ENCODE measurements around the gene IDNK.

The IDNK gene

DNA sequence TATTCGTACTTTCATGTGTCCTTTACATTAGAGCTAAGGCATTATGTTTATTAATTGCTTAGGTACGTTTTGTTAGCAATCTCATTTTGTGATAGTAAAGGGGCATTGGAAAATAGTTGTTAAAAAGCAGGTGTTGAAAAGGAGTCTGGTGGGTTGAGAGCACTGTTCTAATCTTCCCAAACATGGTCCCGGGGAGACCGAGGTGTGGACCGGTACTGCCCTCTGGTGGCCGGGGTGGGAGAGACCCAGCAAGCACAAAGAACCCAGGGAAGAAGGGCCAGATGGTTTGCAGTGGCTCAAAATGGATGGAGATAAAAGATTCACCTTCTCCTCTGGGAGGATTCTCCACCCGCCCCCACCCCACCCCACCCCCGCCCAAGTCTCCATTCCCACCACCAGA, 26.1 kb downstream of the IDNK start:
- no peak overlapping the region for H3K4me3 ChIP-seq (replicated peaks; ENCODE audit: low read depth, low read length)
- DNase-seq (ENCODE audit: extremely low read depth, insufficient read length), result peak; percentile 34
- peaks cover 4% of the 10 kb centered on the region for H3K36me3 ChIP-seq (ENCODE audit: control insufficient read depth, insufficient read depth, low read length)
- H3K27me3 ChIP-seq (replicated peaks; ENCODE audit: control insufficient read depth, insufficient read depth, low read length), result no peaks in the 10 kb centered on the region
- TF ChIP-seq, protein P1, sequence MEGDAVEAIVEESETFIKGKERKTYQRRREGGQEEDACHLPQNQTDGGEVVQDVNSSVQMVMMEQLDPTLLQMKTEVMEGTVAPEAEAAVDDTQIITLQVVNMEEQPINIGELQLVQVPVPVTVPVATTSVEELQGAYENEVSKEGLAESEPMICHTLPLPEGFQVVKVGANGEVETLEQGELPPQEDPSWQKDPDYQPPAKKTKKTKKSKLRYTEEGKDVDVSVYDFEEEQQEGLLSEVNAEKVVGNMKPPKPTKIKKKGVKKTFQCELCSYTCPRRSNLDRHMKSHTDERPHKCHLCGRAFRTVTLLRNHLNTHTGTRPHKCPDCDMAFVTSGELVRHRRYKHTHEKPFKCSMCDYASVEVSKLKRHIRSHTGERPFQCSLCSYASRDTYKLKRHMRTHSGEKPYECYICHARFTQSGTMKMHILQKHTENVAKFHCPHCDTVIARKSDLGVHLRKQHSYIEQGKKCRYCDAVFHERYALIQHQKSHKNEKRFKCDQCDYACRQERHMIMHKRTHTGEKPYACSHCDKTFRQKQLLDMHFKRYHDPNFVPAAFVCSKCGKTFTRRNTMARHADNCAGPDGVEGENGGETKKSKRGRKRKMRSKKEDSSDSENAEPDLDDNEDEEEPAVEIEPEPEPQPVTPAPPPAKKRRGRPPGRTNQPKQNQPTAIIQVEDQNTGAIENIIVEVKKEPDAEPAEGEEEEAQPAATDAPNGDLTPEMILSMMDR (IDR thresholded peaks at IDR 0.05; ENCODE audit: insufficient read depth, low read length, poor library complexity, severe bottlenecking), result peak; percentile 86

DNA sequence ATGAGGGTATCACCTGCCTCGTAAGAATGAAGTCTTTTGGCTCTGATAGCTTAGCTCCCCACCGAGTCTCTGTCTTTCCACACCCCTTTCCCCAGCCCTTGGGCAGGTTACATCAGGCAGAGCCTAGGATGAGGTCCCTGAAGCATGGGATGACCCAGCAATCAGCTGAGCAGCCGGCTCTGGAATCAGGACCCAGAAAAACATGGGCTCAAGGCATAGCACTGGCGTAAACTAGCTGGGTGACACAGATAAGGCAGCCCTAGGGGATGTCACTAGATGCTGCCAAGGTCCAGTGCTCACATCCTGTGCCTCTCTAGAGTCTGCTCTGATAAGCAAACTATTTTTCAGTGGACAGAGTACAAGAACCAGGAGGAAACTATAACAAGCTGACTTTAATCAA, 26.6 kb downstream of the IDNK start:
- no peak for DNase-seq (ENCODE audit: extremely low read depth, insufficient read length)
- Histone ChIP-seq H3K4me3 (replicated peaks; ENCODE audit: low read depth, low read length) (no peak overlapping the region), H3K27me3 (replicated peaks; ENCODE audit: control insufficient read depth, insufficient read depth, low read length) (no peaks in the 10 kb centered on the region), H3K36me3 (ENCODE audit: control insufficient read depth, insufficient read depth, low read length) (peaks cover 4% of the 10 kb centered on the region)
- TF ChIP-seq, protein P1 (IDR thresholded peaks at IDR 0.05; ENCODE audit: insufficient read depth, low read length, poor library complexity, severe bottlenecking), result no peak

DNA sequence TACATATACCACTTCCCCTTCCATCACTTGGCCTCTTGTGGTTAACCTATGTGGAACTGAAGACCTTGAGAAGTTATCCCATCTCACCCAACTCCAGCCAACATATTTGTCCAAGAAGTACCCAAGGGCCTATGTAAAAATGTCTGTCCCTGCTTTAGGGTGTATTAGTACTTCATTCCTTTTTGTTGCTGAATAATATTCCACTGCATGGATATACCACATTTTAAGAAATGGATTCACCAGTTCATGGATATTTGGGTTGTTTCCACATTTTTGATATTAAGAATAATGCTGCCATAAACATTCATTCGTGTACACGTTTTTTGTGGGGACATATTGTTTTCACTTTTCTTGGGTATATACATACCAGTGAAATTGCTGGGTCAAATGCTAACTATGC, 28.6 kb downstream of the IDNK start:
- no peak overlapping the region for H3K4me3 ChIP-seq (replicated peaks; ENCODE audit: low read depth, low read length)
- no peaks in the 10 kb centered on the region for H3K27me3 ChIP-seq (replicated peaks; ENCODE audit: control insufficient read depth, insufficient read depth, low read length)
- TF ChIP-seq, protein P1 (IDR thresholded peaks at IDR 0.05; ENCODE audit: insufficient read depth, low read length, poor library complexity, severe bottlenecking), result no peak
- peaks cover 4% of the 10 kb centered on the region for H3K36me3 ChIP-seq (ENCODE audit: control insufficient read depth, insufficient read depth, low read length)
- DNase-seq (ENCODE audit: extremely low read depth, insufficient read length), result no peak

DNA sequence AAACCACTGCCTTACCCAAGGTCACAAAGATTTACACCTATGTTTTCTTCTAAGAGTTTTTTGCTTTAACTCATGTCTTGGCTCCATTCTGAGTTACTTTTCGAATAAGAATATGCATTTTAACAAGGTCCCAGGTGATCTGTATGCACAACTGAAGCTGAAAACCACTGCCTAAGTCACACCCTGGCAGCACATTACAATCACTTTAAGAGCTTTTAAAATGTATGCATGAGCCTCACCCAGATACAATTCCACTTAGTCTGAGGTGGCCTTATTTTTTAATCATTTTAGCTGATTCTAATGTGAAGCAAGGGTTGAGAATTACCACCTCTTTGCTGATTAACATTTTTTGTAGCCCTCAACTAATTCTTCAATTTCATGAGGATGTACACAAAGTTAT, 29.5 kb downstream of the IDNK start:
- TF ChIP-seq, protein P1 (IDR thresholded peaks at IDR 0.05; ENCODE audit: insufficient read depth, low read length, poor library complexity, severe bottlenecking), result no peak
- H3K36me3 ChIP-seq (ENCODE audit: control insufficient read depth, insufficient read depth, low read length), result peaks cover 5% of the 10 kb centered on the region

DNA sequence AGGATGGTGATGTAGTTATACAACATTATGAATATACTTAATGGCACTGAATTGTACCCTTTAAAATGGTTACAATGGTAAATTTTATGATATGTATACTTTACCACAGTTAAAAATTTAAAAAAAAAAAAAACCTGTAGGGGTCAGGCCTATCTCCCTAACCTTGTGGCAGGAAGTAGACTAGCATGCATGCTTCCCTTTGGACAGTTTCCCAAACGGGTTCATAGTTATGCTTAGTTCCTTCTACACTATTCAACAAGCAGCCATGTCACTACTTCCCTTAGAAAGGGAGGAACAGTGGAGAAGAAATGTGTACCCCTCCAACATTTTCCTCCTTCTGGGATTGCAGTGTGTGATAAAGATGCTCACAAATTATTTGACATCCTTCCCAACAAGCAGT, 32.5 kb downstream of the IDNK start:
- no peaks in the 10 kb centered on the region for H3K27me3 ChIP-seq (replicated peaks; ENCODE audit: control insufficient read depth, insufficient read depth, low read length)
- peaks cover 5% of the 10 kb centered on the region for H3K36me3 ChIP-seq (ENCODE audit: control insufficient read depth, insufficient read depth, low read length)
- no peak overlapping the region for H3K4me3 ChIP-seq (replicated peaks; ENCODE audit: low read depth, low read length)
- no peak for DNase-seq (ENCODE audit: extremely low read depth, insufficient read length)
- TF ChIP-seq, protein P1 (IDR thresholded peaks at IDR 0.05; ENCODE audit: insufficient read depth, low read length, poor library complexity, severe bottlenecking), result no peak

More for the DNA sequence above, 29.5 kb downstream of the IDNK start:
- DNase-seq (ENCODE audit: extremely low read depth, insufficient read length), result no peak
- Histone ChIP-seq H3K4me3 (replicated peaks; ENCODE audit: low read depth, low read length) (no peak overlapping the region), H3K27me3 (replicated peaks; ENCODE audit: control insufficient read depth, insufficient read depth, low read length) (no peaks in the 10 kb centered on the region)

DNA sequence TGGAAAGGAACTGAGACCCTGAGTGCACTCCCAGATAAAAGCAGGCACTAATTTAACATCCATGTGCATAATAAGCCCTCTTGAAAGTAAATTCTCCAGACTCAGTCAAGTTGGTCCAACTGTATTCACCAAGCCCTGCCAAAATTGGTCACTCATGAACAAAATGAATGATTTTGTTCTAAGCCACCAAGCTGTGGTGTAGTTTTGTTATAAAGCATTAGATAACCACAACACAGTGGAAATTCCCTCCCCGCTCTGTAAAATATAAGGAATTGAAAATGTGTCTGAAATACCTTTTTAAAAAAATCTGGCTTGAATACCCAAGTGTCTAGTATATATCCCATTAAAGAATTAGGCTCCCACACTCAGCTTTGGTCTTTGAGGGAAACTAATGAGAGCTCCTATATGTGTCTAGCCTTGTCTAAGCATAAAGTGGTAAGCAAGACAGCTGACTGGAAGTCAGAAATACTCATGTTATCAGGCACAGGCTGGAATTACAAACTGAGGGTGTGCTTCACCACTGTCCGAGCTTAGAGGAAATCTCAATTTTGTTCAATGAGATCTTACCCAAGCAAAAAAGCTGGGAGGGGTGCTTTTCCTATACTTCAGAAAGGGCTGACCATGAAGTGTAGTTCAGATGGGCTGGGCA, 33.2 kb downstream of the IDNK start:
- Histone ChIP-seq H3K27me3 (replicated peaks; ENCODE audit: control insufficient read depth, insufficient read depth, low read length) (no peaks in the 10 kb centered on the region), H3K36me3 (ENCODE audit: control insufficient read depth, insufficient read depth, low read length) (peaks cover 5% of the 10 kb centered on the region), H3K4me3 (replicated peaks; ENCODE audit: low read depth, low read length) (no peak overlapping the region)
- DNase-seq (ENCODE audit: extremely low read depth, insufficient read length), result peak; percentile 24
- TF ChIP-seq, protein P1 (IDR thresholded peaks at IDR 0.05; ENCODE audit: insufficient read depth, low read length, poor library complexity, severe bottlenecking), result no peak

Measured in GM06990 (cell line).